ENCODE results near the gene MDN1.

MDN1 gene

DNA sequence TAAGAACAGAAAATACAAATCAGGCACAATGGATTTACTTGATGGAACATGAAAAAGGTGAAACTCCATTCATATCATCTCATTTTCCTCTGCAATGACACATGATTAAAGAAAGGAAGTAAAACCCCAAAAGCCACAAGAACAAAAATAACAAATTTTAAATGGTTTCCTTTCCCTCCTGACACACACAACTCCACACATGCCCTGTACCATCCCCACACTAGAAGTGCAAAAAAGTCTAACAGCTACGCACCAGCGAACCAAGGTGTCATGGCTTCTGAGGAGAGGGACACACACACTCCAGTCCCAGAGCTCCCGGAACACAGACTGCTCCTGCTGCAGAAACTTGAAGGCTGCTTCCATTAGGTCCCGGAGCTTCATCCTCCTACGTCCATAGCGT is 25.3 kb downstream of the MDN1 start:
- TF ChIP-seq, protein P1, sequence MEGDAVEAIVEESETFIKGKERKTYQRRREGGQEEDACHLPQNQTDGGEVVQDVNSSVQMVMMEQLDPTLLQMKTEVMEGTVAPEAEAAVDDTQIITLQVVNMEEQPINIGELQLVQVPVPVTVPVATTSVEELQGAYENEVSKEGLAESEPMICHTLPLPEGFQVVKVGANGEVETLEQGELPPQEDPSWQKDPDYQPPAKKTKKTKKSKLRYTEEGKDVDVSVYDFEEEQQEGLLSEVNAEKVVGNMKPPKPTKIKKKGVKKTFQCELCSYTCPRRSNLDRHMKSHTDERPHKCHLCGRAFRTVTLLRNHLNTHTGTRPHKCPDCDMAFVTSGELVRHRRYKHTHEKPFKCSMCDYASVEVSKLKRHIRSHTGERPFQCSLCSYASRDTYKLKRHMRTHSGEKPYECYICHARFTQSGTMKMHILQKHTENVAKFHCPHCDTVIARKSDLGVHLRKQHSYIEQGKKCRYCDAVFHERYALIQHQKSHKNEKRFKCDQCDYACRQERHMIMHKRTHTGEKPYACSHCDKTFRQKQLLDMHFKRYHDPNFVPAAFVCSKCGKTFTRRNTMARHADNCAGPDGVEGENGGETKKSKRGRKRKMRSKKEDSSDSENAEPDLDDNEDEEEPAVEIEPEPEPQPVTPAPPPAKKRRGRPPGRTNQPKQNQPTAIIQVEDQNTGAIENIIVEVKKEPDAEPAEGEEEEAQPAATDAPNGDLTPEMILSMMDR (IDR thresholded peaks at IDR 0.05; ENCODE audit: borderline replicate concordance, extremely low read depth, low read length, poor library complexity, severe bottlenecking), result no peak
- no peak for TF ChIP-seq EZH2 (IDR thresholded peaks at IDR 0.05; ENCODE audit: borderline replicate concordance, low read depth, low read length, severe bottlenecking)
- H3K27me3 ChIP-seq (ENCODE audit: insufficient read depth, low read length, poor library complexity), result no peaks in the 10 kb centered on the region
- H3K27ac ChIP-seq (ENCODE audit: low read length), result peak overlapping the region; percentile 67
- peaks cover 74% of the 10 kb centered on the region for H3K36me3 ChIP-seq (ENCODE audit: insufficient read depth, low read length)
- H3K4me1 ChIP-seq (ENCODE audit: insufficient read depth, low read length), result peaks cover 19% of the 10 kb centered on the region
- no peak overlapping the region for H3K4me2 ChIP-seq (ENCODE audit: insufficient read depth, low read length)
- peaks cover 8% of the 10 kb centered on the region; the same call in 1 of the 2 replicates for H4K20me1 ChIP-seq (ENCODE audit: insufficient read depth, low read length)
- peaks cover 9% of the 10 kb centered on the region; the same call in 1 of the 2 replicates for H3K79me2 ChIP-seq (ENCODE audit: insufficient read depth, low read length)
- H2AFZ ChIP-seq (ENCODE audit: low read depth, low read length), result no peak overlapping the region
- H3K9ac ChIP-seq (ENCODE audit: low read depth, low read length), result no peak overlapping the region
- ATAC-seq (ENCODE audit: insufficient read depth, low read depth) (peak; percentile 79), DNase-seq (peak; percentile 29)
- H3K4me3 ChIP-seq (ENCODE audit: low read depth in 1 of 2, low read length in 2 of 2), result no peak overlapping the region
- H3K9me3 ChIP-seq (ENCODE audit: insufficient read depth, low read length, severe bottlenecking), result no peaks in the 10 kb centered on the region

- DNase-seq (no peak), ATAC-seq (ENCODE audit: insufficient read depth, low read depth) (no peak)
- H3K27me3 ChIP-seq (ENCODE audit: insufficient read depth, low read length, poor library complexity), result no peaks in the 10 kb centered on the region
- H3K79me2 ChIP-seq (ENCODE audit: insufficient read depth, low read length), result peaks cover 9% of the 10 kb centered on the region; the same call in 1 of the 2 replicates
- peaks cover 8% of the 10 kb centered on the region; the same call in 1 of the 2 replicates for H4K20me1 ChIP-seq (ENCODE audit: insufficient read depth, low read length)
- H3K4me2 ChIP-seq (ENCODE audit: insufficient read depth, low read length), result no peak overlapping the region
- H2AFZ ChIP-seq (ENCODE audit: low read depth, low read length), result no peak overlapping the region
- peaks cover 70% of the 10 kb centered on the region for H3K36me3 ChIP-seq (ENCODE audit: insufficient read depth, low read length)
- no peaks in the 10 kb centered on the region for H3K9me3 ChIP-seq (ENCODE audit: insufficient read depth, low read length, severe bottlenecking)
- peaks cover 19% of the 10 kb centered on the region for H3K4me1 ChIP-seq (ENCODE audit: insufficient read depth, low read length)
- H3K9ac ChIP-seq (ENCODE audit: low read depth, low read length), result no peak overlapping the region
- no peak overlapping the region for H3K4me3 ChIP-seq (ENCODE audit: low read depth in 1 of 2, low read length in 2 of 2)
- TF ChIP-seq, protein P1 (IDR thresholded peaks at IDR 0.05; ENCODE audit: borderline replicate concordance, extremely low read depth, low read length, poor library complexity, severe bottlenecking), result no peak
- TF ChIP-seq EZH2 (IDR thresholded peaks at IDR 0.05; ENCODE audit: borderline replicate concordance, low read depth, low read length, severe bottlenecking), result no peak
- no peak overlapping the region for H3K27ac ChIP-seq (ENCODE audit: low read length)
Measured at GRCh38 chr6:89793586-89793985, 26.0 kb downstream of the MDN1 start.

GRCh38 chr6:89792881-89793280 is 26.7 kb downstream of the MDN1 start:
- ATAC-seq (ENCODE audit: insufficient read depth, low read depth) (peak; percentile 78), DNase-seq (peak; percentile 29)
- no peak overlapping the region for H3K4me2 ChIP-seq (ENCODE audit: insufficient read depth, low read length)
- H4K20me1 ChIP-seq (ENCODE audit: insufficient read depth, low read length), result peaks cover 8% of the 10 kb centered on the region; the same call in 1 of the 2 replicates
- H3K4me1 ChIP-seq (ENCODE audit: insufficient read depth, low read length), result peaks cover 19% of the 10 kb centered on the region
- H3K4me3 ChIP-seq (ENCODE audit: low read depth in 1 of 2, low read length in 2 of 2), result no peak overlapping the region
- H2AFZ ChIP-seq (ENCODE audit: low read depth, low read length), result no peak overlapping the region
- no peaks in the 10 kb centered on the region for H3K9me3 ChIP-seq (ENCODE audit: insufficient read depth, low read length, severe bottlenecking)
- TF ChIP-seq, protein P1 (IDR thresholded peaks at IDR 0.05; ENCODE audit: borderline replicate concordance, extremely low read depth, low read length, poor library complexity, severe bottlenecking), result peak; percentile 61
- no peak for TF ChIP-seq EZH2 (IDR thresholded peaks at IDR 0.05; ENCODE audit: borderline replicate concordance, low read depth, low read length, severe bottlenecking)
- H3K27ac ChIP-seq (ENCODE audit: low read length), result no peak overlapping the region
- peaks cover 9% of the 10 kb centered on the region; the same call in 1 of the 2 replicates for H3K79me2 ChIP-seq (ENCODE audit: insufficient read depth, low read length)
- H3K27me3 ChIP-seq (ENCODE audit: insufficient read depth, low read length, poor library complexity), result no peaks in the 10 kb centered on the region
- peaks cover 74% of the 10 kb centered on the region for H3K36me3 ChIP-seq (ENCODE audit: insufficient read depth, low read length)
- H3K9ac ChIP-seq (ENCODE audit: low read depth, low read length), result no peak overlapping the region

Measured in DND-41 (cell line).